Body of pancreas (tissue), 4 donors: ENCODE results near the gene TMSB10. TPM values are rescaled to one million over a fixed set of nuclear protein-coding genes. Genes with fewer than 3 reads are reported as not detected.

Experiments used
- ATAC-seq: fragments of 150-250 bp; one replicate; pipeline ENCODE4 v1.9.1; 2016
- DNase-seq, 4 donors: peaks; one replicate each; pipeline ENCODE4 v3.0.0-alpha.2; 2019
- H3K27ac ChIP-seq, 4 donors: fragments of 200-600 bp; sonication (generic); 1 replicate in 3 of 4; 2 replicates in 1 of 4; pipeline versions ENCODE4 v1.5.1 to v1.6.1; 2016 to 2019; ENCODE audit warnings: mild to moderate bottlenecking in 1 of 4, mixed read lengths in 1 of 4, moderate library complexity in 1 of 4
- H3K27me3 ChIP-seq, 2 donors: fragments of 200-600 bp; sonication (generic); one replicate each; pipeline ENCODE4 v1.6.0; 2016; ENCODE audit warnings: mild to moderate bottlenecking in 1 of 2
- H3K36me3 ChIP-seq, 2 donors: fragments of 200-600 bp; sonication (generic); replicated peaks in 1 of 2; 2 replicates each; pipeline ENCODE4 v1.5.1; 2016; ENCODE audit warnings: low read depth in 2 of 2; ENCODE audit not compliant: insufficient read depth in 1 of 2
- H3K4me1 ChIP-seq: fragments of 200-600 bp; sonication (generic); one replicate; pipeline ENCODE4 v1.6.0; 2016
- H3K4me3 ChIP-seq, 2 donors: fragments of 200-600 bp; sonication (generic); 1 replicate in 1 of 2; 2 replicates in 1 of 2; pipeline ENCODE4 v1.5.1; 2016 to 2019
- H3K9me3 ChIP-seq, 3 donors: fragments of 200-600 bp; sonication (generic); 1 replicate in 2 of 3; 2 replicates in 1 of 3; pipeline ENCODE4 v1.5.1; 2016
- CTCF ChIP-seq, 7 experiments: fragments of 450-650 bp in 4 of 7; fragments of 200-600 bp in 3 of 7; sonication (generic) in 3 of 7; IDR thresholded peaks; one replicate each; pipeline ENCODE4 v1.5.1; 2016 to 2019; ENCODE audit warnings: antibody characterized with exemption in 7 of 7
- POLR2A ChIP-seq, 3 donors: fragments of 450-650 bp; IDR thresholded peaks; one replicate each; pipeline ENCODE4 v1.6.1; 2016; ENCODE audit warnings: antibody characterized with exemption in 3 of 3, mild to moderate bottlenecking in 2 of 3
- WGBS, 2 donors: methylation state at CpG; one replicate each; pipeline ENCODE4 v1.1.5; 2017; 5-methylcytosine and 5-hydroxymethylcytosine counted together
- intact Hi-C: fragments of 100-400 bp; cut with DNase I; formaldehyde crosslinking; loops from one replicate; pipeline ENCODE4 v1.15.1; 2023
- total RNA-seq, 2 donors: library from RNA; depleted of rRNA; stranded (reverse); fragments of >200 nt; gene quantifications; one replicate each; pipeline ENCODE4 v1.1.0, GENCODE V29; 2016

TMSB10 gene
- total RNA-seq, 2 donors from 2014 or later, result 672 to 866 TPM

GRCh38 chr2:84906108-84906899, 848 bp downstream of the TMSB10 start:
- Histone ChIP-seq H3K4me1 (peaks cover 18% of the 10 kb centered on the region), H3K9me3 (no peaks in the 10 kb centered on the region), H3K36me3 (no peaks in the 10 kb centered on the region), H3K4me3 (peak overlapping the region; percentile 81 to 94), H3K27me3 (no peaks in the 10 kb centered on the region), H3K27ac (peak overlapping the region; percentile 83 to 96 (median 90))
- DNase-seq (peak in 3 of 4 donors; percentile 47 to 53 (median 51)), ATAC-seq (peak; percentile 25)
- WGBS, 2 donors, result 1% methylated on average over 37 to 38 of the region's 38 CpGs
- TF ChIP-seq POLR2A (IDR thresholded peaks at IDR 0.05) (no peak), CTCF (IDR thresholded peaks at IDR 0.05) (no peak)
- intact Hi-C loops, result no loop called here

GRCh38 chr2:84906900-84907714, 1.7 kb downstream of the TMSB10 start:
- WGBS, 2 donors, result 37 to 41% methylated on average over 15 of the region's 15 CpGs
- ATAC-seq (peak; percentile 30), DNase-seq (peak in 2 of 4 donors; percentile 40 to 72)
- Histone ChIP-seq H3K27me3 (no peaks in the 10 kb centered on the region), H3K4me1 (peaks cover 18% of the 10 kb centered on the region), H3K4me3 (peak overlapping the region in 1 of 2 donors; percentile 94), H3K36me3 (no peaks in the 10 kb centered on the region), H3K27ac (peak overlapping the region; percentile 83 to 96 (median 90)), H3K9me3 (no peaks in the 10 kb centered on the region)
- TF ChIP-seq CTCF (IDR thresholded peaks at IDR 0.05) (no peak), POLR2A (IDR thresholded peaks at IDR 0.05) (peak in 2 of 3 donors; percentile 49 to 50)
- intact Hi-C loops, result no loop called here

GRCh38 chr2:84908948-84909713, 3.7 kb downstream of the TMSB10 start:
- 93 to 98% methylated on average over 2 of the region's 2 CpGs for whole genome bisulfite sequencing, 2 donors
- intact Hi-C loops, result no loop called here
- H3K27ac ChIP-seq, result no peak overlapping the region
- no peaks in the 10 kb centered on the region for H3K27me3 ChIP-seq
- no peaks in the 10 kb centered on the region for H3K36me3 ChIP-seq
- ATAC-seq (no peak), DNase-seq (no peak)
- no peaks in the 10 kb centered on the region for H3K9me3 ChIP-seq
- peaks cover 16% of the 10 kb centered on the region for H3K4me1 ChIP-seq
- H3K4me3 ChIP-seq, result no peak overlapping the region
- TF ChIP-seq CTCF (IDR thresholded peaks at IDR 0.05) (no peak), POLR2A (IDR thresholded peaks at IDR 0.05) (no peak)

GRCh38 chr2:84911135-84911678, 5.8 kb downstream of the TMSB10 start:
- no peaks in the 10 kb centered on the region for H3K27me3 ChIP-seq
- no peak overlapping the region for H3K4me3 ChIP-seq
- H3K4me1 ChIP-seq, result peaks cover 11% of the 10 kb centered on the region
- no peaks in the 10 kb centered on the region for H3K9me3 ChIP-seq
- intact Hi-C loops, result loop anchor here (10.0 kb wide), 1 partner anchor 374 kb away; no protein-coding TSS in a partner anchor
- no peak for ATAC-seq
- no peak overlapping the region for H3K27ac ChIP-seq
- no peak for TF ChIP-seq CTCF (IDR thresholded peaks at IDR 0.05)
- TF ChIP-seq POLR2A (IDR thresholded peaks at IDR 0.05), result no peak
- no peaks in the 10 kb centered on the region for H3K36me3 ChIP-seq
- no peak for DNase-seq
- WGBS, 2 donors, result 94 to 95% methylated on average over 5 of the region's 5 CpGs
